Measurements from ENCODE around the gene WBP2NL.

DNA sequence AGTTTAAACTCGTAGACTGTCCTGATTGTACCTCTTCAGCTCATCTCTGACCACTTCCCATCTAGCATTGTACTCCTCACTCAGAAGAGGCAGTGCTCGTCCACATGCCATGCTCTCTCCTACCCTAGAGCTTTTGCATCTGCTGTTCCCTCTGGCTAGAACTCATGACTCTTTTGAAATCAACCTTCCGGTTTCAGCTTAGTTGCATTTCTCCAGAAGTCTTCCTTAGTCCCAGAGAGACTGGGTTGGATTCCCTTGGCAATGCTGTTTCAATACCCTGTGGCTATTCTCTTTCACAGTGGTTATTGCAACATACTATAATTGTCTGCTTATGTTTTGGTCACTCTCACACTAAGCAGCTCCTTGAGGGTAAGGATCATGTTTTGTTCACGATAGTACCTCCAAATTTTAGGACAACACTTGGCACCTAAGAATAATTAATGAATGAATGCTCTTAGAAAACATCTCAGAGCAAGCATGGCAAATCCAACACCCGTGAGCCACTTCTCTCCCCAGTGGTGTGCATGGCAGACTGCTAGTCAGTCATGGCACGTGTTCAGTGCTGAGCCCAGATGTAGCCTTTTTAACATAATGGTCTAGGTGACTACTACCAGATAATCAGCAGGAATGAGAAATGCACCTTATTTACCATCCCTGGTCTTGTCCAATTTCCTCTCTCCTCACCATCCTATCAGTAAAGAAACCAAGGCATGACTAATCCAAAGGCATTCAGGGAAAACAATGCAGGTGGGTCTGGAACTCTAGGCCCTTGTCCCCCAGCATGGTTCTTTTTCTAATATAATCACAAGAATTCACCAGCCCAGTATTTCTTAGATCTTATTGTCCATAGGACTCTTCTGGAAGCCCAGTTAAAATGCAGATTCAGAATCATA lies 14.8 kb upstream of the WBP2NL start:
- TF ChIP-seq, protein P1, sequence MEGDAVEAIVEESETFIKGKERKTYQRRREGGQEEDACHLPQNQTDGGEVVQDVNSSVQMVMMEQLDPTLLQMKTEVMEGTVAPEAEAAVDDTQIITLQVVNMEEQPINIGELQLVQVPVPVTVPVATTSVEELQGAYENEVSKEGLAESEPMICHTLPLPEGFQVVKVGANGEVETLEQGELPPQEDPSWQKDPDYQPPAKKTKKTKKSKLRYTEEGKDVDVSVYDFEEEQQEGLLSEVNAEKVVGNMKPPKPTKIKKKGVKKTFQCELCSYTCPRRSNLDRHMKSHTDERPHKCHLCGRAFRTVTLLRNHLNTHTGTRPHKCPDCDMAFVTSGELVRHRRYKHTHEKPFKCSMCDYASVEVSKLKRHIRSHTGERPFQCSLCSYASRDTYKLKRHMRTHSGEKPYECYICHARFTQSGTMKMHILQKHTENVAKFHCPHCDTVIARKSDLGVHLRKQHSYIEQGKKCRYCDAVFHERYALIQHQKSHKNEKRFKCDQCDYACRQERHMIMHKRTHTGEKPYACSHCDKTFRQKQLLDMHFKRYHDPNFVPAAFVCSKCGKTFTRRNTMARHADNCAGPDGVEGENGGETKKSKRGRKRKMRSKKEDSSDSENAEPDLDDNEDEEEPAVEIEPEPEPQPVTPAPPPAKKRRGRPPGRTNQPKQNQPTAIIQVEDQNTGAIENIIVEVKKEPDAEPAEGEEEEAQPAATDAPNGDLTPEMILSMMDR (conservative IDR thresholded peaks at IDR 0.05; ENCODE audit: low read length) = no peak
- TF ChIP-seq EZH2phosphoT487 (IDR thresholded peaks at IDR 0.05; ENCODE audit: borderline replicate concordance) = no peak
